Measurements from ENCODE around the gene LNPEP.

LNPEP gene

GRCh38 chr5:96961053-96961452, 25.2 kb downstream of the LNPEP start:
- no peak for DNase-seq (ENCODE audit: low read depth)

GRCh38 chr5:96962540-96962991, 26.7 kb downstream of the LNPEP start:
- DNase-seq (ENCODE audit: low read depth) = no peak

GRCh38 chr5:96963267-96963666, 27.4 kb downstream of the LNPEP start:
- DNase-seq (ENCODE audit: low read depth) = no peak

- no peak for DNase-seq (ENCODE audit: low read depth)
These were observed 30.9 kb downstream of the LNPEP start for GRCh38 chr5:96966801-96967200.

- DNase-seq (ENCODE audit: low read depth) = no peak
These were observed 31.5 kb downstream of the LNPEP start for GRCh38 chr5:96967400-96967799.

GRCh38 chr5:96968074-96968473, 32.2 kb downstream of the LNPEP start:
- no peak for DNase-seq (ENCODE audit: low read depth)

GRCh38 chr5:96968614-96969013, 32.7 kb downstream of the LNPEP start:
- no peak for DNase-seq (ENCODE audit: low read depth)

GRCh38 chr5:96969366-96969765, 33.5 kb downstream of the LNPEP start:
- no peak for DNase-seq (ENCODE audit: low read depth)

GRCh38 chr5:96972599-96973334, 36.9 kb downstream of the LNPEP start:
- DNase-seq (ENCODE audit: low read depth) = no peak

GRCh38 chr5:96973532-96974401, 37.9 kb downstream of the LNPEP start:
- DNase-seq (ENCODE audit: low read depth) = no peak

GRCh38 chr5:96975656-96976055, 39.8 kb downstream of the LNPEP start:
- DNase-seq (ENCODE audit: low read depth) = no peak

GRCh38 chr5:96977228-96977627, 41.3 kb downstream of the LNPEP start:
- no peak for DNase-seq (ENCODE audit: low read depth)

GRCh38 chr5:96978812-96979449, 43.1 kb downstream of the LNPEP start:
- DNase-seq (ENCODE audit: low read depth) = no peak

GRCh38 chr5:96984506-96985192, 48.8 kb downstream of the LNPEP start:
- no peak for DNase-seq (ENCODE audit: low read depth)

- no peak for DNase-seq (ENCODE audit: low read depth)
These were observed 50.6 kb downstream of the LNPEP start for GRCh38 chr5:96986450-96986849.

GRCh38 chr5:96990102-96990501, 54.2 kb downstream of the LNPEP start:
- DNase-seq (ENCODE audit: low read depth) = no peak

- DNase-seq (ENCODE audit: low read depth) = no peak
These were observed 55.8 kb downstream of the LNPEP start for GRCh38 chr5:96991708-96992107.

- no peak for DNase-seq (ENCODE audit: low read depth)
These were observed 57.9 kb downstream of the LNPEP start for GRCh38 chr5:96993760-96994159.

GRCh38 chr5:96994493-96994892, 58.6 kb downstream of the LNPEP start:
- DNase-seq (ENCODE audit: low read depth) = no peak

GRCh38 chr5:96995419-96995818, 59.5 kb downstream of the LNPEP start:
- DNase-seq (ENCODE audit: low read depth) = no peak

GRCh38 chr5:96997265-96997859, 61.5 kb downstream of the LNPEP start:
- DNase-seq (ENCODE audit: low read depth) = no peak

GRCh38 chr5:96999856-97000255, 64.0 kb downstream of the LNPEP start:
- DNase-seq (ENCODE audit: low read depth) = no peak
